ENCODE measurements around the gene MAML3.

The MAML3 gene

GRCh38 chr4:140185412-140186081, 31.6 kb upstream of the MAML3 start:
- Histone ChIP-seq H2BK5ac (ENCODE audit: low read length) (no peak overlapping the region), H4K8ac (ENCODE audit: low read depth, low read length) (no peak overlapping the region), H2BK15ac (ENCODE audit: low read length) (no peak overlapping the region), H3K14ac (ENCODE audit: low read length) (no peak overlapping the region), H3K9ac (ENCODE audit: low read depth, low read length, poor library complexity) (no peak overlapping the region), H3K36me3 (replicated peaks in 1 of 2; ENCODE audit: control insufficient read depth in 2 of 2, insufficient read depth in 2 of 2, low read length in 2 of 2) (no peaks in the 10 kb centered on the region), H3K23ac (ENCODE audit: low read depth, low read length, poor library complexity) (no peak overlapping the region), H3K79me1 (ENCODE audit: low read depth, low read length) (no peaks in the 10 kb centered on the region), H2AK5ac (ENCODE audit: low read depth, low read length) (no peak overlapping the region), H3K27me3 (ENCODE audit: control insufficient read depth in 3 of 3, insufficient read depth in 3 of 3, low read depth in 1 of 3, low read length in 3 of 3) (peaks cover 0 to 17% (median 0%) of the 10 kb centered on the region in 3 experiments), H3K4ac (ENCODE audit: low read length) (no peak overlapping the region), H3K4me1 (ENCODE audit: control insufficient read depth in 2 of 2, insufficient read depth in 1 of 2, low read depth in 1 of 2, low read length in 2 of 2) (no peaks in the 10 kb centered on the region), H2BK120ac (ENCODE audit: low read depth, low read length) (no peak overlapping the region), H3K27ac (replicated peaks; ENCODE audit: low read length) (no peak overlapping the region), H2BK12ac (ENCODE audit: low read length) (no peak overlapping the region), H3K4me2 (ENCODE audit: insufficient read depth, low read length, poor library complexity, severe bottlenecking) (no peak overlapping the region), H4K91ac (ENCODE audit: low read depth, low read length, poor library complexity) (no peak overlapping the region), H3K9me3 (replicated peaks in 1 of 2; ENCODE audit: control insufficient read depth in 2 of 2, insufficient read depth in 1 of 2, low read depth in 1 of 2, low read length in 2 of 2) (no peaks in the 10 kb centered on the region), H2AFZ (ENCODE audit: low read length) (no peak overlapping the region), H3K4me3 (ENCODE audit: low read length in 2 of 2) (no peak overlapping the region), H3K18ac (ENCODE audit: low read length) (no peak overlapping the region)
- no peak for DNase-seq (ENCODE audit: low spot score)
- no CpG with 5 or more reads among the region's 3 CpGs for WGBS, 2 donors (ENCODE audit: extremely low coverage in 2 of 2, insufficient read length in 2 of 2, insufficient replicate concordance in 1 of 2)

GRCh38 chr4:140183270-140183669, 29.3 kb upstream of the MAML3 start:
- no peak overlapping the region for H2BK120ac ChIP-seq (ENCODE audit: low read depth, low read length)
- no peak overlapping the region for H2AK5ac ChIP-seq (ENCODE audit: low read depth, low read length)
- no peak overlapping the region for H2BK15ac ChIP-seq (ENCODE audit: low read length)
- no peak overlapping the region for H2BK12ac ChIP-seq (ENCODE audit: low read length)
- whole genome bisulfite sequencing, 2 donors (ENCODE audit: extremely low coverage in 2 of 2, insufficient read length in 2 of 2, insufficient replicate concordance in 1 of 2) = no CpG with 5 or more reads among the region's 2 CpGs
- no peak overlapping the region for H4K8ac ChIP-seq (ENCODE audit: low read depth, low read length)
- H3K36me3 ChIP-seq (replicated peaks in 1 of 2; ENCODE audit: control insufficient read depth in 2 of 2, insufficient read depth in 2 of 2, low read length in 2 of 2) = no peaks in the 10 kb centered on the region
- no peak overlapping the region for H3K14ac ChIP-seq (ENCODE audit: low read length)
- peaks cover 0 to 10% (median 0%) of the 10 kb centered on the region in 3 experiments for H3K27me3 ChIP-seq (ENCODE audit: control insufficient read depth in 3 of 3, insufficient read depth in 3 of 3, low read depth in 1 of 3, low read length in 3 of 3)
- H3K4me1 ChIP-seq (ENCODE audit: control insufficient read depth in 2 of 2, insufficient read depth in 1 of 2, low read depth in 1 of 2, low read length in 2 of 2) = no peaks in the 10 kb centered on the region
- H3K27ac ChIP-seq (replicated peaks; ENCODE audit: low read length) = no peak overlapping the region
- no peak overlapping the region for H2BK5ac ChIP-seq (ENCODE audit: low read length)
- H3K4me3 ChIP-seq (ENCODE audit: low read length in 2 of 2) = no peak overlapping the region
- no peak overlapping the region for H3K4me2 ChIP-seq (ENCODE audit: insufficient read depth, low read length, poor library complexity, severe bottlenecking)
- H3K79me1 ChIP-seq (ENCODE audit: low read depth, low read length) = no peaks in the 10 kb centered on the region
- no peak for DNase-seq (ENCODE audit: low spot score)
- no peak overlapping the region for H2AFZ ChIP-seq (ENCODE audit: low read length)
- H3K4ac ChIP-seq (ENCODE audit: low read length) = no peak overlapping the region
- no peak overlapping the region for H3K18ac ChIP-seq (ENCODE audit: low read length)
- no peak overlapping the region for H3K23ac ChIP-seq (ENCODE audit: low read depth, low read length, poor library complexity)
- H3K9ac ChIP-seq (ENCODE audit: low read depth, low read length, poor library complexity) = no peak overlapping the region
- no peaks in the 10 kb centered on the region for H3K9me3 ChIP-seq (replicated peaks in 1 of 2; ENCODE audit: control insufficient read depth in 2 of 2, insufficient read depth in 1 of 2, low read depth in 1 of 2, low read length in 2 of 2)
- no peak overlapping the region for H4K91ac ChIP-seq (ENCODE audit: low read depth, low read length, poor library complexity)

- H3K36me3 ChIP-seq (replicated peaks in 1 of 2; ENCODE audit: control insufficient read depth in 2 of 2, insufficient read depth in 2 of 2, low read length in 2 of 2) = no peaks in the 10 kb centered on the region
- no peak overlapping the region for H3K4me3 ChIP-seq (ENCODE audit: low read length in 2 of 2)
- no peak overlapping the region for H2BK120ac ChIP-seq (ENCODE audit: low read depth, low read length)
- no peak overlapping the region for H3K27ac ChIP-seq (replicated peaks; ENCODE audit: low read length)
- no peak overlapping the region for H4K8ac ChIP-seq (ENCODE audit: low read depth, low read length)
- H2AFZ ChIP-seq (ENCODE audit: low read length) = no peak overlapping the region
- no peak overlapping the region for H3K9ac ChIP-seq (ENCODE audit: low read depth, low read length, poor library complexity)
- H3K27me3 ChIP-seq (ENCODE audit: control insufficient read depth in 3 of 3, insufficient read depth in 3 of 3, low read depth in 1 of 3, low read length in 3 of 3) = no peaks in the 10 kb centered on the region
- no peak overlapping the region for H2BK5ac ChIP-seq (ENCODE audit: low read length)
- H2BK15ac ChIP-seq (ENCODE audit: low read length) = no peak overlapping the region
- no peak overlapping the region for H3K14ac ChIP-seq (ENCODE audit: low read length)
- no peak overlapping the region for H3K4ac ChIP-seq (ENCODE audit: low read length)
- H2BK12ac ChIP-seq (ENCODE audit: low read length) = no peak overlapping the region
- WGBS, 2 donors (ENCODE audit: extremely low coverage in 2 of 2, insufficient read length in 2 of 2, insufficient replicate concordance in 1 of 2) = no CpG with 5 or more reads among the region's 3 CpGs
- no peak for DNase-seq (ENCODE audit: low spot score)
- H4K91ac ChIP-seq (ENCODE audit: low read depth, low read length, poor library complexity) = no peak overlapping the region
- H2AK5ac ChIP-seq (ENCODE audit: low read depth, low read length) = no peak overlapping the region
- H3K23ac ChIP-seq (ENCODE audit: low read depth, low read length, poor library complexity) = no peak overlapping the region
- H3K9me3 ChIP-seq (replicated peaks in 1 of 2; ENCODE audit: control insufficient read depth in 2 of 2, insufficient read depth in 1 of 2, low read depth in 1 of 2, low read length in 2 of 2) = no peaks in the 10 kb centered on the region
- no peak overlapping the region for H3K18ac ChIP-seq (ENCODE audit: low read length)
- no peaks in the 10 kb centered on the region for H3K4me1 ChIP-seq (ENCODE audit: control insufficient read depth in 2 of 2, insufficient read depth in 1 of 2, low read depth in 1 of 2, low read length in 2 of 2)
- no peak overlapping the region for H3K4me2 ChIP-seq (ENCODE audit: insufficient read depth, low read length, poor library complexity, severe bottlenecking)
- no peaks in the 10 kb centered on the region for H3K79me1 ChIP-seq (ENCODE audit: low read depth, low read length)
Measured at GRCh38 chr4:140180577-140180976, 26.6 kb upstream of the MAML3 start.

- H2BK15ac ChIP-seq (ENCODE audit: low read length) = no peak overlapping the region
- no peak overlapping the region for H2AFZ ChIP-seq (ENCODE audit: low read length)
- no peak overlapping the region for H3K4ac ChIP-seq (ENCODE audit: low read length)
- no peak overlapping the region for H3K9ac ChIP-seq (ENCODE audit: low read depth, low read length, poor library complexity)
- no peak overlapping the region for H3K14ac ChIP-seq (ENCODE audit: low read length)
- H2BK120ac ChIP-seq (ENCODE audit: low read depth, low read length) = no peak overlapping the region
- no peak overlapping the region for H2BK12ac ChIP-seq (ENCODE audit: low read length)
- H3K27me3 ChIP-seq (ENCODE audit: control insufficient read depth in 3 of 3, insufficient read depth in 3 of 3, low read depth in 1 of 3, low read length in 3 of 3) = peaks cover 0 to 3% (median 0%) of the 10 kb centered on the region in 3 experiments
- no peaks in the 10 kb centered on the region for H3K36me3 ChIP-seq (replicated peaks in 1 of 2; ENCODE audit: control insufficient read depth in 2 of 2, insufficient read depth in 2 of 2, low read length in 2 of 2)
- no peak overlapping the region for H3K4me3 ChIP-seq (ENCODE audit: low read length in 2 of 2)
- no peak overlapping the region for H2BK5ac ChIP-seq (ENCODE audit: low read length)
- H3K23ac ChIP-seq (ENCODE audit: low read depth, low read length, poor library complexity) = no peak overlapping the region
- H3K79me1 ChIP-seq (ENCODE audit: low read depth, low read length) = no peaks in the 10 kb centered on the region
- WGBS, 2 donors (ENCODE audit: extremely low coverage in 2 of 2, insufficient read length in 2 of 2, insufficient replicate concordance in 1 of 2) = no CpG with 5 or more reads among the region's 3 CpGs
- no peak overlapping the region for H4K91ac ChIP-seq (ENCODE audit: low read depth, low read length, poor library complexity)
- no peaks in the 10 kb centered on the region for H3K9me3 ChIP-seq (replicated peaks in 1 of 2; ENCODE audit: control insufficient read depth in 2 of 2, insufficient read depth in 1 of 2, low read depth in 1 of 2, low read length in 2 of 2)
- H3K4me2 ChIP-seq (ENCODE audit: insufficient read depth, low read length, poor library complexity, severe bottlenecking) = no peak overlapping the region
- H3K18ac ChIP-seq (ENCODE audit: low read length) = no peak overlapping the region
- no peak overlapping the region for H3K27ac ChIP-seq (replicated peaks; ENCODE audit: low read length)
- no peak overlapping the region for H2AK5ac ChIP-seq (ENCODE audit: low read depth, low read length)
- no peaks in the 10 kb centered on the region for H3K4me1 ChIP-seq (ENCODE audit: control insufficient read depth in 2 of 2, insufficient read depth in 1 of 2, low read depth in 1 of 2, low read length in 2 of 2)
- no peak for DNase-seq (ENCODE audit: low spot score)
- no peak overlapping the region for H4K8ac ChIP-seq (ENCODE audit: low read depth, low read length)
Measured at GRCh38 chr4:140176735-140177134, 22.8 kb upstream of the MAML3 start.
